ENCODE measurements around the gene ISX. TPM values are rescaled to one million over a fixed set of nuclear protein-coding genes. Genes with fewer than 3 reads are reported as not detected.

Gene ISX
- total and polyA plus RNA-seq, 2 of the 13 experiments (the other 11 are each of a cell fraction or from before 2014, with no cell fraction given) = 1.4 to 1.8 TPM

GRCh38 chr22:35056486-35056885 lies 9.5 kb upstream of the ISX start (continued):
- TF ChIP-seq ZBED4 (CRISPR knock-in tag; IDR thresholded peaks at IDR 0.05; ENCODE audit: borderline replicate concordance) (no peak), ARID5B (CRISPR knock-in tag; IDR thresholded peaks at IDR 0.05) (no peak), ZNF775 (CRISPR knock-in tag; IDR thresholded peaks at IDR 0.05; ENCODE audit: borderline replicate concordance) (no peak), POGZ (CRISPR knock-in tag; IDR thresholded peaks at IDR 0.05) (no peak), MIER2 (CRISPR knock-in tag; IDR thresholded peaks at IDR 0.05) (no peak), RBAK (CRISPR knock-in tag; IDR thresholded peaks at IDR 0.05) (no peak)
